Left lung (tissue), 10 donors: ENCODE measurements around the gene PA2G4. TPM values are rescaled to one million over a fixed set of nuclear protein-coding genes. Genes with fewer than 3 reads are reported as not detected.

ENCODE experiments used
- ATAC-seq: fragments of 200-7000 bp; cut with Tn5 transposase; one replicate; pipeline ENCODE4 v1.9.1; 2020; ENCODE audit warnings: moderate library complexity
- DNase-seq, 4 donors: peaks; one replicate each; pipeline ENCODE4 v3.0.0-alpha.2; 2013 to 2020
- H3K27ac ChIP-seq, 2 donors: fragments of 200-600 bp; sonication (generic) in 1 of 2; one replicate each; pipeline versions ENCODE4 v1.5.0 to v1.8.0; 2020 to 2021
- H3K27me3 ChIP-seq, 2 donors: fragments of 200-600 bp; sonication (generic) in 1 of 2; one replicate each; pipeline versions ENCODE4 v1.5.0 to v1.8.0; 2020 to 2021
- H3K36me3 ChIP-seq, 2 donors: fragments of 200-600 bp; sonication (generic) in 1 of 2; one replicate each; pipeline versions ENCODE4 v1.5.0 to v1.8.0; 2020 to 2021
- H3K4me1 ChIP-seq, 2 donors: fragments of 200-600 bp; one replicate each; pipeline ENCODE4 v1.8.0; 2021
- H3K4me3 ChIP-seq, 2 donors: fragments of 200-600 bp; sonication (generic) in 1 of 2; one replicate each; pipeline versions ENCODE4 v1.5.0 to v1.8.0; 2020 to 2021; ENCODE audit warnings: mild to moderate bottlenecking in 1 of 2
- H3K9me3 ChIP-seq, 2 donors: fragments of 200-600 bp; sonication (generic) in 1 of 2; one replicate each; pipeline versions ENCODE4 v1.5.0 to v1.8.0; 2020 to 2021
- intact Hi-C, 2 donors: fragments of 100-400 bp; cut with DNase I; formaldehyde crosslinking; loops; one replicate each; pipeline versions ENCODE4 v1.11.2 to v1.14.2; 2022
- polyA plus RNA-seq, 6 donors: library from polyadenylated mRNA; unstranded; fragments of 120-200 nt; gene quantifications; one replicate each; pipeline ENCODE4 v1.2.1, GENCODE V29; 2013; ENCODE audit not compliant: insufficient read length in 6 of 6
- total RNA-seq, 2 donors: library from RNA; stranded (reverse); fragmentation: NEBNext Ultra II Directional; extraction: Animal tissue kit (Norgen Biotek cat#: 25700); gene quantifications; one replicate each; pipeline ENCODE4 v1.2.1, GENCODE V29; 2021
- TF ChIP-seq, protein P1 (sequence below), 2 donors: fragments of 200-600 bp; sonication (generic) in 1 of 2; IDR thresholded peaks; one replicate each; pipeline versions ENCODE4 v1.5.0 to v1.8.0; 2021; ENCODE audit warnings: antibody characterized with exemption in 2 of 2
- donor health status: DM: no; HTN: yes; CAD: no.
- donor health status: DM: no; HTN: no; CAD: no.

The PA2G4 gene
- total and polyA plus RNA-seq, 8 donors, result 62.0 to 151 (median 130) TPM

DNA sequence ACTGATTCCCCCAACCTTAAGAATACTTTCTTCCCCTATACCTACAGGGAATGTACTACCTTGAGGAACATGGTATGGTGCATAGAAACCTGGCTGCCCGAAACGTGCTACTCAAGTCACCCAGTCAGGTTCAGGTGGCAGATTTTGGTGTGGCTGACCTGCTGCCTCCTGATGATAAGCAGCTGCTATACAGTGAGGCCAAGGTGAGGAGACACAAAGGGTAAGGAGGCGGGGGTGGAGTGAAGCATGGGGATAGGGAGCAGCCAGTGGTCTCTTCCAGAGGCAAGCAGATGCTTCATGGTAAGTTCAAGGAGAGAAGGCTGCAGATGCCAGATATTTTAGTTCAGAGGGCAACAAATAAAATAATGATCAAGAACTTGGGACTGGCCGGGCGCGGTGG lies 6.6 kb upstream of the PA2G4 start:
- TF ChIP-seq, protein P1, sequence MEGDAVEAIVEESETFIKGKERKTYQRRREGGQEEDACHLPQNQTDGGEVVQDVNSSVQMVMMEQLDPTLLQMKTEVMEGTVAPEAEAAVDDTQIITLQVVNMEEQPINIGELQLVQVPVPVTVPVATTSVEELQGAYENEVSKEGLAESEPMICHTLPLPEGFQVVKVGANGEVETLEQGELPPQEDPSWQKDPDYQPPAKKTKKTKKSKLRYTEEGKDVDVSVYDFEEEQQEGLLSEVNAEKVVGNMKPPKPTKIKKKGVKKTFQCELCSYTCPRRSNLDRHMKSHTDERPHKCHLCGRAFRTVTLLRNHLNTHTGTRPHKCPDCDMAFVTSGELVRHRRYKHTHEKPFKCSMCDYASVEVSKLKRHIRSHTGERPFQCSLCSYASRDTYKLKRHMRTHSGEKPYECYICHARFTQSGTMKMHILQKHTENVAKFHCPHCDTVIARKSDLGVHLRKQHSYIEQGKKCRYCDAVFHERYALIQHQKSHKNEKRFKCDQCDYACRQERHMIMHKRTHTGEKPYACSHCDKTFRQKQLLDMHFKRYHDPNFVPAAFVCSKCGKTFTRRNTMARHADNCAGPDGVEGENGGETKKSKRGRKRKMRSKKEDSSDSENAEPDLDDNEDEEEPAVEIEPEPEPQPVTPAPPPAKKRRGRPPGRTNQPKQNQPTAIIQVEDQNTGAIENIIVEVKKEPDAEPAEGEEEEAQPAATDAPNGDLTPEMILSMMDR (IDR thresholded peaks at IDR 0.05), result no peak
- Histone ChIP-seq H3K27ac (no peak overlapping the region), H3K27me3 (peaks cover 0 to 3% of the 10 kb centered on the region in 2 donors), H3K4me3 (no peak overlapping the region), H3K4me1 (peaks cover 0 to under 1% of the 10 kb centered on the region in 2 donors), H3K36me3 (peaks cover 0 to 25% of the 10 kb centered on the region in 2 donors), H3K9me3 (no peaks in the 10 kb centered on the region)
- ATAC-seq (no peak), DNase-seq (no peak)
- intact Hi-C loops, result no loop called here

DNA sequence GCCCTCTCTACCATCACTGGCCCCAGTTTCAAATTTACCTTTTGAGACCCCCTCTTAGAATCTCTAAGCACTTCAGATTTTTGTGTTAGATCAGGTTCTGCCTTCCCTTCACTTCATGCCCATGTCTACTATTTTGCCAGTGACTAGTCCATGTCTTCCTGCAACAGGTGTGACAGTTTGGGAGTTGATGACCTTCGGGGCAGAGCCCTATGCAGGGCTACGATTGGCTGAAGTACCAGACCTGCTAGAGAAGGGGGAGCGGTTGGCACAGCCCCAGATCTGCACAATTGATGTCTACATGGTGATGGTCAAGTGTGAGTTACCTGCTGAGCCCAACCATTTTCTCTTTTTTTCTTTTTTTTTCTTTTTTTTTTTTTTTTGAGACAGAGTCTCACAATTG lies 5.8 kb upstream of the PA2G4 start:
- Histone ChIP-seq H3K36me3 (peaks cover 0 to 25% of the 10 kb centered on the region in 2 donors), H3K27me3 (peaks cover 0 to 3% of the 10 kb centered on the region in 2 donors), H3K4me1 (peaks cover 0 to 9% of the 10 kb centered on the region in 2 donors), H3K27ac (no peak overlapping the region), H3K9me3 (no peaks in the 10 kb centered on the region), H3K4me3 (no peak overlapping the region)
- ATAC-seq (no peak), DNase-seq (no peak)
- intact Hi-C loops, result no loop called here
- TF ChIP-seq, protein P1 (IDR thresholded peaks at IDR 0.05), result no peak

DNA sequence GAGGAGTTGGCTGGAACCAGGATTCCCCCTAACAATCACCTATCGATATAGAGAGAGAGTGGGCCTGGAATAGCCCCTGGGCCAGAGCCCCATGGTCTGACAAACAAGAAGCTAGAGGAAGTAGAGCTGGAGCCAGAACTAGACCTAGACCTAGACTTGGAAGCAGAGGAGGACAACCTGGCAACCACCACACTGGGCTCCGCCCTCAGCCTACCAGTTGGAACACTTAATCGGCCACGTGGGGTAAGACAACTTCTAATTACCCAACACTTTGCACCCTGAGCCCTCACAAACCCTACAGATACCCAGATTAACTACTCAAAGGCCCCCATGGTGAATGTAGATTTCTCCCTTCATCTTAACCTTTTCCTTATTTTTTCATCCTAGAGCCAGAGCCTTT lies 4.6 kb upstream of the PA2G4 start:
- intact Hi-C loops, result no loop called here
- no peak overlapping the region for H3K4me3 ChIP-seq
- H3K9me3 ChIP-seq, result no peaks in the 10 kb centered on the region
- H3K4me1 ChIP-seq, result peaks cover 0 to 12% of the 10 kb centered on the region in 2 donors
- TF ChIP-seq, protein P1 (IDR thresholded peaks at IDR 0.05), result no peak
- ATAC-seq, result no peak
- H3K36me3 ChIP-seq, result peaks cover 0 to 21% of the 10 kb centered on the region in 2 donors
- no peak overlapping the region for H3K27ac ChIP-seq
- H3K27me3 ChIP-seq, result peaks cover 0 to 3% of the 10 kb centered on the region in 2 donors
- no peak for DNase-seq

DNA sequence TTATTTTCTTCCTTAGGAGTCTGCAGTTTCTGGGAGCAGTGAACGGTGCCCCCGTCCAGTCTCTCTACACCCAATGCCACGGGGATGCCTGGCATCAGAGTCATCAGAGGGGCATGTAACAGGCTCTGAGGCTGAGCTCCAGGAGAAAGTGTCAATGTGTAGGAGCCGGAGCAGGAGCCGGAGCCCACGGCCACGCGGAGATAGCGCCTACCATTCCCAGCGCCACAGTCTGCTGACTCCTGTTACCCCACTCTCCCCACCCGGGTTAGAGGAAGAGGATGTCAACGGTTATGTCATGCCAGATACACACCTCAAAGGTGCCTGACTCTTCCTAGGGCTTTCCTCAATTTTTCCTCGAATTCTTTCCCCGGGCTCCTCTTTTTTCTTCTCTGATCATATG lies 3.3 kb upstream of the PA2G4 start:
- ATAC-seq (no peak), DNase-seq (no peak)
- Histone ChIP-seq H3K4me1 (peaks cover 7 to 22% of the 10 kb centered on the region in 2 donors), H3K4me3 (no peak overlapping the region), H3K9me3 (no peaks in the 10 kb centered on the region), H3K36me3 (peaks cover 0 to 21% of the 10 kb centered on the region in 2 donors), H3K27me3 (no peaks in the 10 kb centered on the region), H3K27ac (no peak overlapping the region)
- intact Hi-C loops, result no loop called here
- TF ChIP-seq, protein P1 (IDR thresholded peaks at IDR 0.05), result no peak

DNA sequence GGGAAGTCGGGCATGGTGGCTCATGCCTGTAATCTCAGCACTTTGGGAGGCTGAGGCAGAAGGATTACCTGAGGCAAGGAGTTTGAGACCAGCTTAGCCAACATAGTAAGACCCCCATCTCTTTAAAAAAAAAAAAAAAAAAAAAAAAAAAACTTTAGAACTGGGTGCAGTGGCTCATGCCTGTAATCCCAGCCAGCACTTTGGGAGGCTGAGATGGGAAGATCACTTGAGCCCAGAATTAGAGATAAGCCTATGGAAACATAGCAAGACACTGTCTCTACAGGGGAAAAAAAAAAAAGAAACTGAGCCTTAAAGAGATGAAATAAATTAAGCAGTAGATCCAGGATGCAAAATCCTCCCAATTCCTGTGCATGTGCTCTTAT lies 1.7 kb upstream of the PA2G4 start:
- H3K9me3 ChIP-seq, result no peaks in the 10 kb centered on the region
- no peaks in the 10 kb centered on the region for H3K27me3 ChIP-seq
- H3K27ac ChIP-seq, result no peak overlapping the region
- peaks cover 7 to 31% of the 10 kb centered on the region in 2 donors for H3K4me1 ChIP-seq
- ATAC-seq (no peak), DNase-seq (no peak)
- H3K4me3 ChIP-seq, result no peak overlapping the region
- TF ChIP-seq, protein P1 (IDR thresholded peaks at IDR 0.05), result no peak
- H3K36me3 ChIP-seq, result peaks cover 0 to 29% of the 10 kb centered on the region in 2 donors
- intact Hi-C loops, result no loop called here
